ENCODE data around the gene OR4K1. TPM values are rescaled to one million over a fixed set of nuclear protein-coding genes. Genes with fewer than 3 reads are reported as not detected.
"Not testable (repeated sequence)": the region's sequence is repeated elsewhere in the genome, so short reads cannot be mapped to it uniquely, and the experiment has no call there.

The OR4K1 gene
- total RNA-seq, 4 donors from 2014 or later, result not detected

- no peak overlapping the region for H3K4me3 ChIP-seq
- H3K27ac ChIP-seq, result no peak overlapping the region
- H3K36me3 ChIP-seq, result no peaks in the 10 kb centered on the region
- no peak for DNase-seq
- TF ChIP-seq, protein P1, sequence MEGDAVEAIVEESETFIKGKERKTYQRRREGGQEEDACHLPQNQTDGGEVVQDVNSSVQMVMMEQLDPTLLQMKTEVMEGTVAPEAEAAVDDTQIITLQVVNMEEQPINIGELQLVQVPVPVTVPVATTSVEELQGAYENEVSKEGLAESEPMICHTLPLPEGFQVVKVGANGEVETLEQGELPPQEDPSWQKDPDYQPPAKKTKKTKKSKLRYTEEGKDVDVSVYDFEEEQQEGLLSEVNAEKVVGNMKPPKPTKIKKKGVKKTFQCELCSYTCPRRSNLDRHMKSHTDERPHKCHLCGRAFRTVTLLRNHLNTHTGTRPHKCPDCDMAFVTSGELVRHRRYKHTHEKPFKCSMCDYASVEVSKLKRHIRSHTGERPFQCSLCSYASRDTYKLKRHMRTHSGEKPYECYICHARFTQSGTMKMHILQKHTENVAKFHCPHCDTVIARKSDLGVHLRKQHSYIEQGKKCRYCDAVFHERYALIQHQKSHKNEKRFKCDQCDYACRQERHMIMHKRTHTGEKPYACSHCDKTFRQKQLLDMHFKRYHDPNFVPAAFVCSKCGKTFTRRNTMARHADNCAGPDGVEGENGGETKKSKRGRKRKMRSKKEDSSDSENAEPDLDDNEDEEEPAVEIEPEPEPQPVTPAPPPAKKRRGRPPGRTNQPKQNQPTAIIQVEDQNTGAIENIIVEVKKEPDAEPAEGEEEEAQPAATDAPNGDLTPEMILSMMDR (IDR thresholded peaks at IDR 0.05 in 4 of 5, conservative IDR thresholded peaks at IDR 0.05 in 1 of 5), result no peak
- TF ChIP-seq POLR2A (IDR thresholded peaks at IDR 0.05), result no peak
- ATAC-seq, result no peak
- no peaks in the 10 kb centered on the region for H3K27me3 ChIP-seq
- in situ Hi-C loops (cut with MboI; ENCODE audit: low sequenced_read_pairs in 4 of 4), result no loop called here
- no peaks in the 10 kb centered on the region for H3K9me3 ChIP-seq
- intact Hi-C loops (cut with DNase I; ENCODE audit: low total_unique reads), result no loop called here
- no peaks in the 10 kb centered on the region for H3K4me1 ChIP-seq
Measured at GRCh38 chr14:19949218-19949617, 18.5 kb downstream of the OR4K1 start.

- in situ Hi-C loops (cut with MboI; ENCODE audit: low sequenced_read_pairs in 4 of 4); H3K9me3 ChIP-seq; H3K27me3 ChIP-seq; H3K27ac ChIP-seq; H3K4me1 ChIP-seq; ATAC-seq; DNase-seq; H3K36me3 ChIP-seq; H3K4me3 ChIP-seq; intact Hi-C loops (cut with DNase I; ENCODE audit: low total_unique reads): not testable (repeated sequence)
Measured at GRCh38 chr14:19969735-19970134, 39.0 kb downstream of the OR4K1 start.

GRCh38 chr14:19974844-19975243 is 44.1 kb downstream of the OR4K1 start:
- Histone ChIP-seq H3K36me3 (no peaks in the 10 kb centered on the region), H3K27ac (no peak overlapping the region), H3K27me3 (no peaks in the 10 kb centered on the region), H3K9me3 (no peaks in the 10 kb centered on the region), H3K4me3 (no peak overlapping the region), H3K4me1 (no peaks in the 10 kb centered on the region)
- DNase-seq, result no peak
- ATAC-seq, result no peak
- in situ Hi-C loops (cut with MboI; ENCODE audit: low sequenced_read_pairs in 4 of 4), result no loop called here
- intact Hi-C loops (cut with DNase I; ENCODE audit: low total_unique reads), result no loop called here
- TF ChIP-seq, protein P1 (IDR thresholded peaks at IDR 0.05 in 4 of 5, conservative IDR thresholded peaks at IDR 0.05 in 1 of 5), result no peak
- no peak for TF ChIP-seq POLR2A (IDR thresholded peaks at IDR 0.05)

DNA sequence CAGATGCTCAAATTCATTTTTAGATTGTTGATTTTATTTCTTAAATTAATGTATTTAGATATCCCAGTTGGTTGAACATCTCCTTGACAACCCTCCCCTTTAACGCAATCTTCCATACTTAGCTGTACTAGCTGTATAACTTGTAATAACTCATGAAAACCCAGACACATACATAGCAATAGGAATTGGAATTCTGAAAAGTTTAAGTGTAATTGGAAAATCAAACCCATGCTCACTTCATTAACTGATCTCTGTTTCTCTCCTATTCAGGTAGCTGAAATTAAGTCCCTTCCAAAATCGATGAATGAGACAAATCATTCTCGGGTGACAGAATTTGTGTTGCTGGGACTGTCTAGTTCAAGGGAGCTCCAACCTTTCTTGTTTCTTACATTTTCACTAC is 44.6 kb downstream of the OR4K1 start, which contains the start of gene OR4K15:
Gene OR4K15 (plus strand): TSS at position 301 of the 400 bp plus-strand sequence. CDS start 0 bp downstream, at position 301.
- no peak for TF ChIP-seq POLR2A (IDR thresholded peaks at IDR 0.05)
- TF ChIP-seq, protein P1 (IDR thresholded peaks at IDR 0.05 in 4 of 5, conservative IDR thresholded peaks at IDR 0.05 in 1 of 5), result no peak
- in situ Hi-C loops (cut with MboI; ENCODE audit: low sequenced_read_pairs in 4 of 4), result no loop called here
- Histone ChIP-seq H3K9me3 (no peaks in the 10 kb centered on the region), H3K27me3 (no peaks in the 10 kb centered on the region), H3K4me1 (no peaks in the 10 kb centered on the region), H3K36me3 (no peaks in the 10 kb centered on the region), H3K27ac (no peak within 1 kb of the TSS), H3K4me3 (no peak within 1 kb of the TSS)
- intact Hi-C loops (cut with DNase I; ENCODE audit: low total_unique reads), result no loop called here
- ATAC-seq (no peak), DNase-seq (no peak)

Other genes starting within 250 kb of the OR4K1 start
- gene OR11H2, start 217.0 kb upstream of the OR4K1 start, total RNA-seq, result not detected
- gene OR4Q3, start 187.3 kb upstream of the OR4K1 start, total RNA-seq, result not detected
- not detected for gene OR4M1, start 157.4 kb upstream of the OR4K1 start, total RNA-seq
- gene OR4N2, start 127.1 kb upstream of the OR4K1 start, total RNA-seq, result not detected
- not detected for gene OR4K2, start 55.8 kb upstream of the OR4K1 start, total RNA-seq
- not detected for gene OR4K5, start 10.3 kb upstream of the OR4K1 start, total RNA-seq
- gene OR4K15, start 44.7 kb downstream of the OR4K1 start, total RNA-seq, result not detected
- gene OR4Q2, start 71.2 kb downstream of the OR4K1 start, total RNA-seq, result not detected
- gene OR4K14, start 88.4 kb downstream of the OR4K1 start, total RNA-seq, result not detected
- not detected for gene OR4K13, start 105.1 kb downstream of the OR4K1 start, total RNA-seq
- gene OR4L1, start 129.1 kb downstream of the OR4K1 start, total RNA-seq, result not detected
- not detected for gene OR4K17, start 179.8 kb downstream of the OR4K1 start, total RNA-seq
- not detected for gene OR4N5, start 207.9 kb downstream of the OR4K1 start, total RNA-seq

Data from gastrocnemius medialis (tissue), 4 donors.